ENCODE results near the gene ENTPD1.
"Not testable (repeated sequence)": the region's sequence is repeated elsewhere in the genome, so short reads cannot be mapped to it uniquely, and the experiment has no call there.

The ENTPD1 gene

DNA sequence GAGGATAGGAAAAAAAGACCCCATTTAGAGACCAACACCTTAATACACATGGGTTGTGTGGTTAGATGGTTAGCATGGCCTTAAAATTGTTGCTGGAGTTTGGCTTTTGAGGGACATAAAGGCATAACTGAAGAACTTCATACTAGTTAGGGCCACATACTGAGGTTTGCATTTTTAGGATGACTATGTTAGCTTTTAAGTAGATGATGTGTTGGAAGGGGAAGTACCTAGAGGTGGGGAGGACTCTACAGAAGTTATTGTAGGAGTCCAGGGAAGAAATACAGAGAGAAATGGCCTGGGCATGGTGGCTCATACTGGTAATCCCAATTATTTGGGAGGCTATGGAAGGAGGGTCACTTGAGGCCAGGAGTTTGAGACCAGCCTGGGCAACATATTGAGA, 40.5 kb downstream of the ENTPD1 start:
- DNase-seq (ENCODE audit: low read depth) = no peak

DNA sequence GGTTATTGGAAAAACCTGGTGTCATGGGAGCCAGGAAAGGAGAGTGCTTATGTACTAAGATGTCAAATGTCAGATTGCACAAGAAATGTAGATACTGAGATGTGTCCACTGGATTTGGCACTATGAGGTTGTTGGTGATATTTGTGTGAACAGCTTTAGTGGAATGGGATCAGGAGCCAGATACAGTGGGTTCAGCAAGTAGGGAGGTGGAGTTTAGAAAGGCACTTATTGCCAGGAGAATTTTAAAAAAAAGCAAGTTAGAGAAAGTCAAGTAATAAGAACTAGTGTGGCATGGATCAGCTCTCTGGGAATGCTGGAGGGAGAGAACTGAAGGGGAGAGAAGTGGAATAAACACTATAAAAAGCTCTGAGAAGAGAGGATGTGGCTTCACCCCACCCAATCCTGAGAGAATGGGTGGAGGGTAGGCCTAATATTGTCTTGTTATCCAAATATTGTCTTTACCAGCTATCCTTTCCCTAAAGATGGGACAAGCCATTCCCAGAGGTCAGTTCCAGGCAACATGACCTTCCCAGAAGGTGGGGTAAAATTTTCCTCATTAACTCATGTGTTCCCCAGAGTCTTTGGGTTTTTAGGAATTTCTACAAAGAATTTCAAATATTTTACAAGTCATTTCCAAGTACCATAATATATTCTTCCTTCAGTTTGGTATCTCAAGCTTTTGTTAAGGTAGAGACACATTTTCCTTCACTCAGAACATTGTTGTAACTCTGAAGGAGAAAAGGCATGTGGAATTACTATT, 42.3 kb downstream of the ENTPD1 start:
- no peak for DNase-seq (ENCODE audit: low read depth)

DNA sequence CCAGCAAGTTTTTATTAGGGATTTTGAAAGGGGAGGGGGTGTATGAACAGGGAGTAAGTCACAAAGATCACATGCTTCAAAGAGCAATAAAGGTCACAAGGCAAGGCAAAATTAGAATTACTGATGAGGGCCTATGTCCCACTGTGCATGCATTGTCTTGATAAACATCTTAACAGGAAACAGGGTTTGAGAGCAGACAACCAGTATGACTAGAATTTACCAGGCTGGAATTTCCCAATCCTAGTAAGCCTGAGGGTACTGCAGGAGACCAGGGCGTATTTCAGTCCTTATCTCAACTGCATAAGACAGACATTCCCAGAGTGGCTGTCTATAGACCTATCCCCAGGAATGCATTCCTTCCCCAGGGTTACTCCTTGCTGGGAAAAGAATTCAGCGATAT, 44.3 kb downstream of the ENTPD1 start:
- DNase-seq (ENCODE audit: low read depth) = not testable (repeated sequence)

DNA sequence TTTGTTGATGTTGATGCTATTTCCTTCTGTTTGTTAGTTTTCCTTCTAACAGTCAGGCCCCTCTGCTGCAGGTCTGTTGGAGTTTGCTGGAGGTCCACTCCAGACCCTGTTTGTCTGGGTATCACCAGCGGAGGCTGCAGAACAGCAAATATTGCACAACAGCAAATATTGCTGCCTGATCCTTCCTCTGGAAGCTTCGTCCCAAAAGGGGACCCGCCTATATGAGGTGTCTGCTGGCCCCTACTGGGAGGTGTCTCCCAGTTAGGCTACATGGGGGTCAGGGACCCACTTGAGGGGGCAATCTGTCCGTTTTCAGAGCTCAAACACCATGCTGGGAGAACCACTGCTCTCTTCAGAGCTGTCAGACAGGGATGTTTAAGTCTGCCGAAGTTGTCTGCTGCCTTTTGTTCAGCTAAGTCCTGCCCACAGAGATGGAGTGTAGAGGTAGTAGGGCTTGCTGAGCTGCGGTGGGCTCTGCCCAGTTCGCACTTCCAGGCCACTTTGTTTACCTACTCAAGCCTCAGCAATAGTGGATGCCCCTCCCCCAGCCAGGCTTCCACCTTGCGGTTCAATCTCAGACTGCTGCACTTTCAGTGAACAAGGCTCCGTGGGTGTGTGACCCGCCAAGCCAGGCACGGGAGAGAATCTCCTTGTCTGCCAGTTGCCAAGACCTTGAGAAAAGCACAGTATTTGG, 50.9 kb downstream of the ENTPD1 start:
- DNase-seq (ENCODE audit: low read depth) = not testable (repeated sequence)

DNA sequence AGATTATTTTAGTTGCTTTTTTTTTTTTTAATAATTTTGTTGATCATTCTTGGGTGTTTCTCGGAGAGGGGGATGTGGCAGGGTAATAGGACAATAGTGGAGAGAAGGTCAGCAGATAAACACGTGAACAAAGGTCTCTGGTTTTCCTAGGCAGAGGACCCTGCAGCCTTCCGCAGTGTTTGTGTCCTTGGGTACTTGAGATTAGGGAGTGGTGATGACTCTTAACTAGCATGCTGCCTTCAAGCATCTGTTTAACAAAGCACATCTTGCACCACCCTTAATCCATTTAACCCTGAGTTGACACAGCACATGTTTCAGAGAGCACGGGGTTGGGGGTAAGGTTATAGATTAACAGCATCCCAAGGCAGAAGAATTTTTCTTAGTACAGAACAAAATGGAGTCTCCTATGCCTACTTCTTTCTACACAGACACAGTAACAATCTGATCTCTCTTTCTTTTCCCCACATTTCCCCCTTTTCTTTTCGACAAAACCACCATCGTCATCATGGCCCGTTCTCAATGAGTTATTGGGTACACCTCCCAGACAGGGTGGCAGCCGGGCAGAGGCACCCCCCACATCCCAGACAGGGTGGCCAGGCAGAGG, 52.8 kb downstream of the ENTPD1 start:
- not testable (repeated sequence) for DNase-seq (ENCODE audit: low read depth)

DNA sequence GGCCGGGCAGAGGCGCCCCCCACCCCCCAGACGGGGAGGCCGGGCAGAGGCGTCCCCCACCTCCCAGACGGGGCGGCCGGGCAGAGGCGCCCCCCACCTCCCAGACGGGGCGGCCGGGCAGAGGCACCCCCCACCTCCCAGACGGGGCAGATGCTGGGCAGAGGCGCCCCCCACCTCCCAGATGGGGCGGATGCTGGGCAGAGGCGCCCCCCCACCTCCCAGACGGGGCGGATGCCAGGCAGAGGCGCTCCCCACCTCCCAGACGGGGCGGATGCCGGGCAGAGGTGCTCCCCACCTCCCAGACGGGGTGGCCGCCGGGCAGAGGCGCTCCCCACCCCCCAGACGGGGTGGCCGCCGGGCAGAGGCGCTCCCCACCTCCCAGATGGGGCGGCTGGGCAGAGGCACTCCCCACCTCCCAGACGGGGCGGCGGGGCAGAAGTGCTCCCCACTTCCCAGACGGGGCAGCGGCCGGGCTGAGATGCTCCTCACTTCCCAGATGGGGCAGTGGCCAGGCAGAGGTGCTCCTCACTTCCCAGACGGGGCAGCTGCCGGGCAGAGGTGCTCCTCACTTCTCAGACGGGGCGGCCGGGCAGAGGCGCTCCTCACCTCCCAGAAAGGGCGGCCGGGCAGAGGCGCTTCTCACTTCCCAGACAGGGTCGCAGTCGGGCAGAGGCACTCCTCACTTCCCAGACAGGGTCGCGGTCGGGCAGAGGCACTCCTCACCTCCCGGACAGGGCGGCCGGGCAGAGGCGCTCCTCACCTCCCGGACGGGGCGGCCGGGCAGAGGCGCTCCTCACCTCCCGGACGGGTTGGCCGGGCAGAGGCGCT, 53.6 kb downstream of the ENTPD1 start:
- DNase-seq (ENCODE audit: low read depth) = no peak

DNA sequence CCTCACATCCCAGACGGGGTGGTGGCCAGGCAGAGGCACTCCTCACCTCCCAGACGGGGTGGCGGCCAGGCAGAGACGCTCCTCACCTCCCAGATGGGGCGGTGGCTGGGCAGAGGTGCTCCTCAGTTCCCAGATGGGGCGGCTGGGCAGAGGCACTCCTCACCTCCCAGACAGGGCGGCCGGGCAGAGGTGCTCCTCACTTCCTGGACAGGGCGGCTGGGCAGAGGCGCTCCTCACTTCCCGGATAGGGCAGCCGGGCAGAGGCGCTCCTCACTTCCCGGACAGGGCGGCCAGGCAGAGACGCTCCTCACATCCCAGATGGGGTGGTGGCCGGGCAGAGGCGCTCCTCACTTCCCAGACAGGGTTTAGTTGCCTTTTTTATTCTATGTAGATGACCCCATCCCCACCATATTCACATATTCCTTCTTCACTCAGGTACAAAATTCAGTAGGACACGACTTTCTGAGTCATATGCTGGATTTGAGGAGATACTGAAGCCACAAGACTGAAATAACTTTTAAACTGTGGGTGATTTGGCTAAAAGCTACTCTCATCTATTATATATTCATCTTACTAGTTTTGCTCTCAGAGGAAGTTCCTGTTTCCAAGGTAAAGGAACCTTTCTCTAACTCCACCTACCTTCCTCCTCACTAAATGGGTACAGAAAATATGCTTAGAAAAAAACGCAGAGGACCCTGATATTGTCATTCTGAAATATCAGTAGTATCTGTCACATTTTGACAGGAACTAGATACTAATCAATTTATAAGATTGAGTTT, 54.4 kb downstream of the ENTPD1 start:
- no peak for DNase-seq (ENCODE audit: low read depth)

DNA sequence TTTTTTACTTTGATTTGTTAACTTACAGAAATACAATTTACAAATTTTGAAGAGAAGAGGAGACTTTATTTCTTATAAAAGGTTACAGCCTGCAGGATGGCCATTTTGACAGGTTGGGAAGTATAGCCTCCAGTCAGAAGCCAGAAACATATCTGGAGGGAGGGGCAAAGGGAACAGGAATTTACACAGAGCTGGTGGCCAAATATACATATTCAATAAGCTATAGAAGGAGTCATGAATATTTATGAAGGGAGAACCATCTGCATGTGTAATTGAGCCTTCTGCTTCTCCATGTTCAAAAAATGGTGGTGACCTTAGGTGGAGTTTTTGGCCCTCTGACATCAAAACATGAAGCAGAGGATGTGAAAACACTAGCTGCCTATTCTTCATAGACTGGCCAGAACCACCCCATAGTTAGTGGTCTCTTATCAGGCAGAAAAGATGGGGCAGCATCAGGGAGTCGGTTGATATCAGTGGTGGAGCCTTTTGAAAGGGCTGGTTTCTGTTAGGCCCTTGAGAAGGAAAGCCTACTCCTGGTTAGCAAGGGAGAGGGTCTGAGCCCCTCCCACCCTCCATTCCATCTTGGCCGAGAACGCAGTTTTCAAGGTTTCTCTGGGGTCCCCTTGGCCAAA, 57.2 kb downstream of the ENTPD1 start:
- DNase-seq (ENCODE audit: low read depth) = no peak

DNA sequence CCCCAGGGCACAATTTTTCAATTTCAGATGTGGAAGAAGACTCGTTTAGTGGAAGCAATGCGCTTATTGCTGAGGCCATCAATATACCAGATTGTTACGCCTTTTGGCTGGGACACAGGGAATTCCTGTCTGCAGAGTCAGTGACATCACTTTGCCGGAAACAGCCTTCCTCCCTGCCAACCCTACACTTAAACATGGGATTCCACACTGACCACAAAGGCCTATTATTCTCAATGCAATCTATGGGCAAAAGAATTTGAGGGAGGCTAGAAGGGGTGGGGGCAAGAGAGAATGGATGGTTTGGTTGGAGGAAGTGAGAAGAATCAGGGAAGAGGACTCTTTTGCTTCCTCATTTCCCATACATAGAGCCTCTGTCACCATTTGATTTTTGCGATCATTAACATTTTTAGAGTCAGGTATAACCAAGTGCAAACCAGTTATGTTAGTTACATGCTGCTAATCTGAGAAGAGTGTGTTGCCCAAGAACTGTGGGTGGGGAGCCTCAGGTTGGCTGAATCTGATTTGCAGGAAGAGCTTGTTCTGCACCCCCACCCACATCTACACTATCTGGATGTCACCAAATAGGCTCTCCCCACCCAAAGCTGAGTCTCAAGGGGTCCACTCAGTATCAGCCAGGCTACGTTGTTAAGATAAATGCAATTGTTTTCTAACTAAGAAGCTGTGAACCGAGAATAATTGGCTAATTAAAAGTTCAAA, 58.2 kb downstream of the ENTPD1 start:
- peak; percentile 82 for DNase-seq (ENCODE audit: low read depth)

DNA sequence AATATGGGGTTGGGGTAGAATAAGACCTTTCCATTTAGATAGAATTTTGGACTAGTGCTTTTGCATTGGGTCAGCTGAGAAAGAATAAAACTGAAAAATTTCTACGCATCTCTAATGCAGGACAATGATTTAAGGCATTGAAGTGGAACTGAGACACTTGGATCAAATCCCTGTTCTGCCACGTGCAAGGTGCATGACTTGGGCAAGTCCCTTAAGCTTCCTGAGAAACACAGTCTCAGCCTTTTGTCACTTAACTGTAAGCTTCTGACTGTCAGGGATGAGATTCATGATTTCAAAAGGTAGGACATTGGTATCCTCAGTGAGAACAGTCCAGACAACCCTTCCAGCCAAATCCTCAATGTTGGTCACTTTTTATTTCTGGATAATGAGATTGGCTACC, 59.2 kb downstream of the ENTPD1 start:
- DNase-seq (ENCODE audit: low read depth) = no peak

DNA sequence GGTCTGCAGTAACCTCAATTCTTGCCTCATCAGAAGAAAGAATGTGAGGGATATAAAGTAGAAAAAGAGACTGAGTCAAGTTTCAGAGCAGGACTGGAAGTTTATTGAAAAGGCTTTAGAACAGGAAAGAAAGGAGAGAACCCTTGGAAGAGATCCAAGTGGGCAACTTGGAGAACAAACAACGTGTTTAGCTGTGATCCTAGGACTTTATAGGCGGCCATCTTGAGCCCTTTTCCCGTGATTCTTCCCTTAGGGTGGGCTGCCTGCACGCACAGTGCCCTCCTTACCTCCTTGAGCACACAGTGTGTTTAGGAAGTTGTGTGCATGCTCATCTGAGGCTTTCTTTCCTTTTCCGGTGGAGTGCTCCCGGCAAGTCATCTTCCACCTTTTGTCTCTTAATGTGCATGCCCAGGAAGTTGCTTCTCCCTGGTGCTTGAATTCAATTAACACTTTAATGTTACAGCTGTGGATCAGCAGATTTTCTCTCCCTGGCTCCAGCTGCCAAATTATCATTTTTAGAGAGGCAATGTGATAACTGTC, 59.8 kb downstream of the ENTPD1 start:
- no peak for DNase-seq (ENCODE audit: low read depth)

DNA sequence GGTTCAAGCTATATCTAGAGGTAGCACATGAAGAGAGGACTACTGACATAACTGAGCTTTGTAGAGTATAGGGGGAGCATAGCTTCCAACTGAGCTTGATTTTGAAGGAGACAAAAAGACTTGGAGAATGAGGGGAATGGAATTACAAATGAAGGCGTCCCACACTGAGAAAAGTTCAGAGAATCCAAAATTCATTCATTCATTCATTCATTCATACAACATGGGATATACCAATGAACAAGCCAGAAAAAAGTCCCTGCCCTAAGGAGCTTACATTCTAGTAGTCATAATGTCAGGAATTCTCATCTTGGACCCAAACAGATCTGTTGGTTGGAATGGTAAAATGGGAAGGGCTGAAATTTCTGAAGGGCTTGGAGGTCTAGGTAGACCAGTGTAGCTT, 62.0 kb downstream of the ENTPD1 start:
- DNase-seq (ENCODE audit: low read depth) = no peak

DNA sequence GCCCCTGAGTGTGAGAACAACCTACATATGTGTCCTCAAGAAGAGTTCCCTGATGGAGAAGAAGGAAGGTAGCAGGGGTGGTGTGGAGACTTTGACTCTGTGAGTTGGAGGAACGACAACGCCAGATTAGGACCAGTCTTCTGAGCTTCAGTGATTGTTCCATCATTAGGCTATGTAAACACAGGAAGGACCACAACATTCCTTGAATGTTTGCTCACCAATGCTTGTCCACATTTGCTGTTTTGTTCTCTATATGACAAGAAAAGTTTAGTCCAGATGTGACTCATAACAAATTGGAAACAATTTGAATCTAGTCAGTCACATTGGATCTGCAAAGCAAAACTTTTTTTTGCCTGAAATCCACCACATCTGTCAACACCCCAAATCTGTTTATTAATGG, 62.7 kb downstream of the ENTPD1 start:
- DNase-seq (ENCODE audit: low read depth) = peak; percentile 79

DNA sequence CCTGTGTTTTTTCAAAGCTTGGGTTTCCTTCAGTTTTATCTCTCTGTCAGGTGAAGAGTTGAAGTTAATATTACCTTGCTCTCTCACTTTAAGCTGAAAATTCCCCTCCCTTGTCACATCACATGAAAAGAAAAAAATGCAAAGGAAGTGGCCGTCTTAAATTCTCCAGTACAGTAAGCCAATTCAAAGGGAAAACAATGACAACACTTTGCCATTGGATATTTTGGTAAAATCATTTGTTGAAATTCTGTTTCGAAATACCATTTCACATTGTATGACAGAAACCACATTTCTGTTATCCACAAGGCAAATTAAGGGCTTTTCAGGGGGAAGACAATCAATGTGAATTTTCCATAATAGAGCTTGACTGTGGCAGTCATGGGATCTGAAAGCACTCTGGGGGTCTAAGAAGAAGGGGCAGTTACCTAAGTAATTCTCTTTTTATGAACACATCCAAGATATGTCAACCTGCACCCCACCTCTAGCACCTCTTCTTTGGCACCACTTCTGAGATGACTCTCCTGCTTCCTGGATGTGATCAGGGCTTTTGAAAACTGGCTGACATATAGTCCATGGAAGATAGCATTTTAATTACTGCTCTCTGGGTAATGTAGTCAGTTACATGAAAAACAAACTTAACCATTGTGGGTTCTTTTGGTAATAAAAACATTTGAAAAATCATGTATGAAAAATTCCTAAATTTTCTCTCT, 63.8 kb downstream of the ENTPD1 start:
- DNase-seq (ENCODE audit: low read depth) = no peak

DNA sequence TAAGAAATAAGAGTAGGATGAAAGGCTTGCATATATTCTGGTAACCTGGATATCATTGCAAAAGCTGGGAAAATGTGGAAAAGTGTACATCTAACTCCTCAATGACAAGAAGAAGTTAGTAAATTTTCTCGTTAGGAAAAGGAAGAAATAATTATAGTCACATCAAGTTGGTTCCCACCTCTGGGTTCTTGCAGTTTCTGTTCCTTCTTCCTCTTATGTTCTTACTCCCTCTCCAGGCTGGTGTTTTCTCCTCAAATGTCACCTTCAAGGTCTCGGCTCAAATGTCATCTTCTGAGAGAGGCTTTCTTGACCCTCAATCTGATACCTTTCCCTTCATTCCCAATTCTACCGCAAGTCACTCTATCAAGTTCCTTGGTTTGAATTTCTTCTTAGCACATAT, 64.4 kb downstream of the ENTPD1 start:
- no peak for DNase-seq (ENCODE audit: low read depth)

DNA sequence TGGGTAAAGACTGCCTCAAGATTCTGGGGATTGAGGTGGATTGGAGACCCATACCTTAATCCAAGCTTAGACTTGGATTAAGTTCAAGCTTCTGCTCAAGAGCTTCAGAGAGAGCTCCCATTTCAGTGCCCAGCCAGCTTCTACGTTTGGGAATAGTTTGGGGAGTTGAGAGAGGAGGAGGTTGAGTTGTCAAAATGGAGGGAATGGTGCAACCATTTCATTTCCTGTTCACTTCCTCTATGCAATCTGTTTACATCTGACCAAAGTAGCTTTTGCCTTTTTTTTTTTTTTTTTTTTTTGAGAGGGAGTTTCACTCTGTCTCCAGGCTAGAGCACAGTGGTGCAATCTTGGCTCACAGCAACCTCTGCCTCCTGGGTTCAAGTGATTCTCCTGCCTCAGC, 65.8 kb downstream of the ENTPD1 start:
- no peak for DNase-seq (ENCODE audit: low read depth)

DNA sequence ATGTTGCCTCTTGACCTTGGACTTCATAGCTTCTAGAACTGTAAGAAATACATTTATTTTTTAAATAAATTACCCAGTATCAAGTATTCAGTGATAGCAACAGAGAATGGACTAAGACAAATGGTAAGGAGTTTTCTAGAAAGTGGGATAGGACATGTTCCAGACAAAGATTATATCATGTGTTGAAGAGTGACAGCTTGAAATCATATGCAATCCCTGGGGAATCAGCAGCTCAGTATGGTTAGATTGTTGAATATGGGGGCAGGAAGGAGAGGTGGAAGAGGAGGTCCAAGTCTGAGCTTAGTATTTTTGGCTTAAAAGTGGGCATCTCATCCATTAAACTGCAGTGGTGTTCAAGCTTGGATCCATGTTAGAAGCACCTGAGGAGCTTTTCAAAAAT, 74.1 kb downstream of the ENTPD1 start:
- no peak for DNase-seq (ENCODE audit: low read depth)

DNA sequence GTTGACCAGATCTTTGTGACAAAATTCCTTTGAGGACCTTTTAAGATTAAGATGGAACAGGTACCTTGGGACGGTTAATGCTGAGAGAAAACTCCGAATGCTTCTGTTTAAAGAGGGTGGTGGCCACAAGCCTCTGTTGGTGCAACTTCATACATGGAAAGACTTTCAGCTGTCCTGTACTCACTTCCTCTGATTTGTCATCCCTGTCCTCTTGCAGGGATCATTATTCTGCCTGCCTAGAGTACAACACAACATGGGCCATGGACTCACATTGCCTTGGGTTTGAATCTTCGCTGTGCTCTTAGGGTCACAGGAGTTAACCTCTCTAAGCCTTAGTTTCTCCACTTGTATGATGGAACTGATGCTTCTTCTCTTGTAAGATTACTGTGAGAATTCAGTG, 75.1 kb downstream of the ENTPD1 start:
- no peak for DNase-seq (ENCODE audit: low read depth)

DNA sequence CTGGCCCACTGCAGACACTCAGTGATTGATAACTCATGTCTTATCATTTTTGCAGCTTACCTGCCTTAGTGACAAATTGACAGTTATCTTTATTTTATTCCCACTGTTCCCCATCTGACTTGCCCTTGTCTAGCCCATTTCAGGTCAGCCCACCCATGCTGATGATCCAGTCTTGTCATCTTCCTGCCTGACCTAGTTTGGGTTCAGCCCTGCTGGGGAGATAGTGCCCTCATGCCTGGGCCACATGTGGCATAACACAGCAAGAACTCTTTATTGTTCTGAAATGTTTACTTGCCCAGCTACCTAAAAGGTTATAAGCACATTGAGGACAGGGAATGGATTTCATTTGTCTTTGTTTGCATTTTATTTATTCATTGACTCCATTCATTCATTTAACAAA, 75.6 kb downstream of the ENTPD1 start:
- no peak for DNase-seq (ENCODE audit: low read depth)
